GM19099 (cell line): ENCODE data around the gene ANKS6.

Source experiments
- POLR2A ChIP-seq: IDR thresholded peaks from 3 replicates; pipeline ENCODE4 v1.6.1; 2011; ENCODE audit warnings: low read depth; ENCODE audit not compliant: insufficient read length; ENCODE audit errors: extremely low read depth

ANKS6 gene

GRCh38 chr9:98806394-98807035 is 10.2 kb upstream of the ANKS6 start:
- TF ChIP-seq POLR2A = no peak

- TF ChIP-seq POLR2A = no peak
Measured at GRCh38 chr9:98805506-98806272, 9.3 kb upstream of the ANKS6 start.

- TF ChIP-seq POLR2A = no peak
Measured at GRCh38 chr9:98804083-98804482, 7.7 kb upstream of the ANKS6 start.

GRCh38 chr9:98801969-98802371 is 5.6 kb upstream of the ANKS6 start:
- no peak for TF ChIP-seq POLR2A

GRCh38 chr9:98801561-98801960 is 5.2 kb upstream of the ANKS6 start:
- TF ChIP-seq POLR2A = no peak

GRCh38 chr9:98798254-98798653 is 1.9 kb upstream of the ANKS6 start:
- TF ChIP-seq POLR2A = no peak

- TF ChIP-seq POLR2A = no peak
Measured at GRCh38 chr9:98797491-98797890, 1.1 kb upstream of the ANKS6 start.

- no peak for TF ChIP-seq POLR2A
Measured at GRCh38 chr9:98795970-98796363, 388 bp downstream of the ANKS6 start.

- TF ChIP-seq POLR2A = no peak
Measured at GRCh38 chr9:98795295-98795955, 930 bp downstream of the ANKS6 start.

- no peak for TF ChIP-seq POLR2A
Measured at GRCh38 chr9:98794802-98795201, 1.6 kb downstream of the ANKS6 start.

- TF ChIP-seq POLR2A = no peak
Measured at GRCh38 chr9:98793031-98793430, 3.3 kb downstream of the ANKS6 start.

- no peak for TF ChIP-seq POLR2A
Measured at GRCh38 chr9:98791608-98792490, 4.5 kb downstream of the ANKS6 start.

GRCh38 chr9:98790842-98791607 is 5.3 kb downstream of the ANKS6 start:
- TF ChIP-seq POLR2A = no peak

GRCh38 chr9:98790134-98790841 is 6.1 kb downstream of the ANKS6 start:
- TF ChIP-seq POLR2A = no peak
